Osteocyte (in vitro differentiated cells): ENCODE results near the gene IPO11. TPM values are rescaled to one million over a fixed set of nuclear protein-coding genes. Genes with fewer than 3 reads are reported as not detected.
A peak's percentile ranks its signal among the peaks of the same experiment; 100 is the strongest.

ENCODE experiments used
- DNase-seq: peaks from one replicate; pipeline ENCODE4 v3.0.0; 2021; ENCODE audit warnings: mixed read lengths; ENCODE audit not compliant: unreplicated experiment; ENCODE audit errors: extremely low spot score
- H3K27ac Mint-ChIP-seq: one replicate; pipeline ENCODE4 v1.8.0; 2021; ENCODE audit warnings: mild to moderate bottlenecking, mixed read lengths; ENCODE audit not compliant: unreplicated experiment
- H3K27me3 Mint-ChIP-seq: one replicate; pipeline ENCODE4 v1.8.0; 2021; ENCODE audit warnings: mixed read lengths; ENCODE audit not compliant: unreplicated experiment
- H3K36me3 Mint-ChIP-seq: one replicate; pipeline ENCODE4 v1.8.0; 2021; ENCODE audit warnings: mixed read lengths; ENCODE audit not compliant: unreplicated experiment
- H3K4me1 Mint-ChIP-seq: one replicate; pipeline ENCODE4 v1.8.0; 2021; ENCODE audit warnings: mixed read lengths; ENCODE audit not compliant: unreplicated experiment
- H3K4me3 Mint-ChIP-seq: one replicate; pipeline ENCODE4 v1.8.0; 2021; ENCODE audit warnings: mild to moderate bottlenecking, moderate library complexity, mixed read lengths; ENCODE audit not compliant: unreplicated experiment
- H3K9me3 Mint-ChIP-seq: one replicate; pipeline ENCODE4 v1.8.0; 2021; ENCODE audit warnings: mixed read lengths; ENCODE audit not compliant: unreplicated experiment
- CTCF ChIP-seq: fragments of 200-600 bp; sonication (generic); IDR thresholded peaks from 2 replicates; pipeline ENCODE4 v1.5.0; 2021; ENCODE audit warnings: antibody characterized with exemption, mild to moderate bottlenecking, moderate library complexity
- total RNA-seq: library from RNA; stranded (reverse); gene quantifications from 2 replicates; pipeline ENCODE4 v1.2.1, GENCODE V29; 2021

Gene IPO11
- total RNA-seq, 1 donor from 2014 or later = 30.6 TPM

GRCh38 chr5:62577488-62577887, 164.9 kb downstream of the IPO11 start:
- Mint-ChIP-seq H3K27ac (no peak overlapping the region), H3K36me3 (peaks cover 4% of the 10 kb centered on the region), H3K27me3 (no peaks in the 10 kb centered on the region), H3K4me3 (no peak overlapping the region), H3K9me3 (no peaks in the 10 kb centered on the region), H3K4me1 (peaks cover 2% of the 10 kb centered on the region)
- DNase-seq = no peak
- TF ChIP-seq CTCF = no peak

- H3K27me3 Mint-ChIP-seq = no peaks in the 10 kb centered on the region
- DNase-seq = no peak
- H3K4me1 Mint-ChIP-seq = peaks cover 2% of the 10 kb centered on the region
- no peaks in the 10 kb centered on the region for H3K9me3 Mint-ChIP-seq
- H3K36me3 Mint-ChIP-seq = peaks cover 4% of the 10 kb centered on the region
- TF ChIP-seq CTCF = no peak
- peak within 1 kb of the TSS; percentile 64 for H3K27ac Mint-ChIP-seq
- peak within 1 kb of the TSS; percentile 31 for H3K4me3 Mint-ChIP-seq
These were observed 166.0 kb downstream of the IPO11 start, which contains the start of gene LRRC70 for GRCh38 chr5:62578540-62578939. Gene LRRC70 (plus strand): TSS chr5:62578819. CDS start chr5:62579439, 620 bp downstream.

- DNase-seq = no peak
- no peak for TF ChIP-seq CTCF
- Mint-ChIP-seq H3K27me3 (no peaks in the 10 kb centered on the region), H3K27ac (no peak overlapping the region), H3K9me3 (no peaks in the 10 kb centered on the region), H3K36me3 (peaks cover 4% of the 10 kb centered on the region), H3K4me3 (no peak overlapping the region), H3K4me1 (peaks cover 2% of the 10 kb centered on the region)
These were observed 167.2 kb downstream of the IPO11 start for GRCh38 chr5:62579761-62580160.

GRCh38 chr5:62581836-62582597, 169.5 kb downstream of the IPO11 start:
- Mint-ChIP-seq H3K9me3 (no peaks in the 10 kb centered on the region), H3K4me1 (peaks cover 2% of the 10 kb centered on the region), H3K27me3 (no peaks in the 10 kb centered on the region), H3K36me3 (peaks cover 4% of the 10 kb centered on the region), H3K27ac (no peak overlapping the region), H3K4me3 (no peak overlapping the region)
- no peak for TF ChIP-seq CTCF
- DNase-seq = no peak

GRCh38 chr5:62584391-62584790, 171.8 kb downstream of the IPO11 start:
- Mint-ChIP-seq H3K4me1 (no peaks in the 10 kb centered on the region), H3K27me3 (no peaks in the 10 kb centered on the region), H3K36me3 (peaks cover 7% of the 10 kb centered on the region), H3K4me3 (no peak overlapping the region), H3K27ac (no peak overlapping the region), H3K9me3 (no peaks in the 10 kb centered on the region)
- no peak for DNase-seq
- TF ChIP-seq CTCF = no peak
